NT2/D1 (cell line): ENCODE data around the gene TEC.
"Not testable (repeated sequence)": the region's sequence is repeated elsewhere in the genome, so short reads cannot be mapped to it uniquely, and the experiment has no call there.

Experiments
- DNase-seq: peaks from one replicate; pipeline ENCODE4 v3.0.0-alpha.2; 2011; ENCODE audit warnings: low read depth, low spot score
- H3K27me3 ChIP-seq: 2 replicates; pipeline ENCODE4 v1.6.0; 2011; ENCODE audit warnings: mild to moderate bottlenecking; ENCODE audit not compliant: insufficient read length, insufficient read depth
- H3K36me3 ChIP-seq: 2 replicates; pipeline ENCODE4 v1.6.1; 2011; ENCODE audit warnings: mild to moderate bottlenecking, low read length, mixed read lengths; ENCODE audit not compliant: insufficient read depth, insufficient read length
- H3K4me1 ChIP-seq: 2 replicates; pipeline ENCODE4 v1.5.1; 2011; ENCODE audit not compliant: insufficient read depth, insufficient read length
- H3K4me3 ChIP-seq: 2 replicates; pipeline ENCODE4 v1.5.1; 2011; ENCODE audit warnings: low read depth; ENCODE audit not compliant: insufficient read length
- H3K9ac ChIP-seq: 2 replicates; pipeline ENCODE4 v1.6.0; 2011; ENCODE audit warnings: low read depth; ENCODE audit not compliant: insufficient read length
- H3K9me3 ChIP-seq: 2 replicates; pipeline ENCODE4 v1.5.1; 2011; ENCODE audit warnings: mild to moderate bottlenecking, low read length; ENCODE audit not compliant: insufficient read depth
- SUZ12 ChIP-seq: IDR thresholded peaks from 2 replicates; pipeline ENCODE4 v1.6.1; 2011; ENCODE audit not compliant: insufficient read length, insufficient read depth; ENCODE audit errors: extremely low read depth
- YY1 ChIP-seq: IDR thresholded peaks from 2 replicates; pipeline ENCODE4 v1.6.1; 2011; ENCODE audit not compliant: insufficient read length, insufficient read depth
- ZNF274 ChIP-seq: IDR thresholded peaks from 2 replicates; pipeline ENCODE4 v1.6.1; 2011; ENCODE audit warnings: mild to moderate bottlenecking, low read depth, low read length

Gene TEC

GRCh38 chr4:48222491-48222890, 47.1 kb downstream of the TEC start:
- Histone ChIP-seq H3K9ac (no peak overlapping the region), H3K4me1 (no peaks in the 10 kb centered on the region), H3K27me3 (no peaks in the 10 kb centered on the region), H3K36me3 (no peaks in the 10 kb centered on the region), H3K9me3 (no peaks in the 10 kb centered on the region), H3K4me3 (no peak overlapping the region)
- DNase-seq, result no peak
- TF ChIP-seq YY1 (no peak), ZNF274 (no peak), SUZ12 (no peak)

GRCh38 chr4:48219430-48219829, 50.2 kb downstream of the TEC start:
- DNase-seq, H3K36me3 ChIP-seq, H3K4me3 ChIP-seq, H3K4me1 ChIP-seq, H3K9me3 ChIP-seq, H3K9ac ChIP-seq, H3K27me3 ChIP-seq: not testable (repeated sequence)

GRCh38 chr4:48216563-48216962, 53.1 kb downstream of the TEC start:
- no peaks in the 10 kb centered on the region for H3K4me1 ChIP-seq
- no peaks in the 10 kb centered on the region for H3K27me3 ChIP-seq
- no peaks in the 10 kb centered on the region for H3K36me3 ChIP-seq
- no peaks in the 10 kb centered on the region for H3K9me3 ChIP-seq
- no peak for DNase-seq
- no peak overlapping the region for H3K4me3 ChIP-seq
- no peak overlapping the region for H3K9ac ChIP-seq
- TF ChIP-seq ZNF274 (no peak), SUZ12 (no peak), YY1 (no peak)

GRCh38 chr4:48215977-48216376, 53.7 kb downstream of the TEC start:
- no peaks in the 10 kb centered on the region for H3K9me3 ChIP-seq
- no peak for TF ChIP-seq ZNF274
- no peak for TF ChIP-seq YY1
- no peak for TF ChIP-seq SUZ12
- DNase-seq, result no peak
- H3K9ac ChIP-seq, result no peak overlapping the region
- no peaks in the 10 kb centered on the region for H3K4me1 ChIP-seq
- H3K27me3 ChIP-seq, result no peaks in the 10 kb centered on the region
- H3K36me3 ChIP-seq, result no peaks in the 10 kb centered on the region
- no peak overlapping the region for H3K4me3 ChIP-seq

GRCh38 chr4:48212165-48212564, 57.5 kb downstream of the TEC start:
- Histone ChIP-seq H3K9ac (no peak overlapping the region), H3K9me3 (no peaks in the 10 kb centered on the region), H3K27me3 (no peaks in the 10 kb centered on the region), H3K4me1 (no peaks in the 10 kb centered on the region), H3K4me3 (no peak overlapping the region), H3K36me3 (no peaks in the 10 kb centered on the region)
- DNase-seq, result no peak
- TF ChIP-seq SUZ12 (no peak), YY1 (no peak), ZNF274 (no peak)

- Histone ChIP-seq H3K4me1 (no peaks in the 10 kb centered on the region), H3K9me3 (no peaks in the 10 kb centered on the region), H3K36me3 (no peaks in the 10 kb centered on the region), H3K4me3 (no peak overlapping the region), H3K27me3 (no peaks in the 10 kb centered on the region), H3K9ac (no peak overlapping the region)
- DNase-seq, result no peak
- TF ChIP-seq ZNF274 (no peak), SUZ12 (no peak), YY1 (no peak)
These were observed 58.7 kb downstream of the TEC start for GRCh38 chr4:48210966-48211328.

GRCh38 chr4:48205626-48206025, 64.0 kb downstream of the TEC start:
- H3K36me3 ChIP-seq, result no peaks in the 10 kb centered on the region
- H3K9ac ChIP-seq, result no peak overlapping the region
- TF ChIP-seq ZNF274 (no peak), SUZ12 (no peak), YY1 (no peak)
- no peaks in the 10 kb centered on the region for H3K9me3 ChIP-seq
- no peaks in the 10 kb centered on the region for H3K27me3 ChIP-seq
- H3K4me1 ChIP-seq, result no peaks in the 10 kb centered on the region
- DNase-seq, result no peak
- H3K4me3 ChIP-seq, result no peak overlapping the region

GRCh38 chr4:48205107-48205506, 64.5 kb downstream of the TEC start:
- Histone ChIP-seq H3K9ac (no peak overlapping the region), H3K27me3 (no peaks in the 10 kb centered on the region), H3K4me1 (no peaks in the 10 kb centered on the region), H3K36me3 (no peaks in the 10 kb centered on the region), H3K4me3 (no peak overlapping the region), H3K9me3 (no peaks in the 10 kb centered on the region)
- no peak for TF ChIP-seq ZNF274
- no peak for TF ChIP-seq SUZ12
- no peak for TF ChIP-seq YY1
- no peak for DNase-seq
